WERI-Rb-1 (cell line): Measurements from ENCODE around the gene MKLN1.
"Not testable (repeated sequence)": the region's sequence is repeated elsewhere in the genome, so short reads cannot be mapped to it uniquely, and the experiment has no call there.

ENCODE experiments used
- DNase-seq: peaks from one replicate; pipeline ENCODE4 v3.0.0-alpha.2; 2020
- H3K27ac ChIP-seq: fragments of 250-450 bp; sonication (Bioruptor Pico); 2 replicates; pipeline ENCODE4 v1.5.1; 2020; ENCODE audit warnings: mild to moderate bottlenecking, moderate library complexity
- H3K27me3 ChIP-seq: fragments of 250-450 bp; sonication (Bioruptor Pico); 2 replicates; pipeline ENCODE4 v1.5.1; 2021; ENCODE audit warnings: mild to moderate bottlenecking, low read depth, moderate library complexity; ENCODE audit not compliant: insufficient read depth, severe bottlenecking
- H3K36me3 ChIP-seq: fragments of 250-450 bp; sonication (Bioruptor Pico); 2 replicates; pipeline ENCODE4 v1.5.1; 2020; ENCODE audit warnings: mild to moderate bottlenecking, moderate library complexity
- H3K4me3 ChIP-seq: 2 replicates; pipeline ENCODE4 v1.5.1; 2011; ENCODE audit warnings: low read depth, mild to moderate bottlenecking, control low read depth, low read length
- H3K9me3 ChIP-seq: fragments of 250-450 bp; sonication (Bioruptor Pico); 2 replicates; pipeline ENCODE4 v1.5.1; 2021; ENCODE audit warnings: mild to moderate bottlenecking, moderate library complexity; ENCODE audit not compliant: severe bottlenecking
- CTCF ChIP-seq: IDR thresholded peaks from 2 replicates; pipeline ENCODE4 v1.5.1; 2011; ENCODE audit warnings: low read depth, mild to moderate bottlenecking, control low read depth, inconsistent platforms, low read length

Gene MKLN1

GRCh38 chr7:131462059-131462458, 134.4 kb downstream of the MKLN1 start:
- peaks cover 23% of the 10 kb centered on the region for H3K36me3 ChIP-seq
- no peaks in the 10 kb centered on the region for H3K9me3 ChIP-seq
- no peaks in the 10 kb centered on the region for H3K27me3 ChIP-seq
- TF ChIP-seq CTCF, result no peak
- H3K4me3 ChIP-seq, result no peak overlapping the region
- DNase-seq, result no peak
- no peak overlapping the region for H3K27ac ChIP-seq

DNA sequence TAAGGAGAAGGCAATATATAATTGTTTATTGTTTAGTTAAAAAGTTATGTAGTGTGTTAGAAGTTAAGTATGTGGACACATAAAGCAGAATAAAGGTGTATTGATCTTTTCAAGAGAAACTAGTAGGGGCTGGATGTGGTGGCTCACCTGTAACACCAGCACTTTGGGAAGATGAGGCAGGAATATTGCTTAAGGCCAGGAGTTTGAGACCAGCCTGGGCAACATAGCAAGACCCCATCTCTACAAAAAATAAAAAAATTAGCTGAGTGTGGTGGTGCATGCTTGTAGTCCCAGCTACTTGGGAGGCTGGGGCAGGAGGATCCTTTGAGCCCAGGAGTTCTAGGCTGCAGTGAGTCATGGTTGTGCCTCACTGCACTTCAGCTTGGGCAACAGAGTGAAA, 135.0 kb downstream of the MKLN1 start:
- not testable (repeated sequence) for H3K4me3 ChIP-seq, H3K27ac ChIP-seq, DNase-seq, H3K9me3 ChIP-seq, H3K27me3 ChIP-seq
- H3K36me3 ChIP-seq, result peaks cover 23% of the 10 kb centered on the region

DNA sequence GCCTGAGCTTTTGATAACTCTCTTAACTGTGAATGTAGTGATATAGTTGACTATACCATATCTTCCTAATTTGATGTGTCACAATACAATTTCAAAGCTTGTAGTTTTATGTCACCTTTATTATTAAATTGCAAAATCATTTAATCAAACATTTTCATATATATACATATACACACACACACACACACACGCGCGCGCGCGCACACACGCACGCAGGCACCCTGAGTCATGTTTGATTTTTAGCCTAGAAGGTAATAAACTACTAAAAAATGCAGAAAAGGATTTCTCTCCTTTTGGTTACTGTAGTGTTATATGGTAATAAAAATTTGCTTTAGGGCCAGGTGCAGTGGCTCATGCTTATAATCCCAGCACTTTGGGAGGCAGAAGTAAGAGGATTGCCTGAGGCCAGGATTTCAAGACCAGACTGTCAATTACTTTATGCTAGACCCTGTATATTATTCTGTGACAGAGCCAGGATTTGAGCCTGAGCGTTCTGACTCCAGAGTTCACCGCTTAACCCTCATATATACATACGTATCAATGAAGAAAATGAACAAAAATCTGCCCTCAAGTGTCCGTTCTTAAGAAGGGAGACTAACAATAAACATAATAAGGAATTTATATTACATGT, 139.2 kb downstream of the MKLN1 start:
- Histone ChIP-seq H3K4me3 (no peak overlapping the region), H3K27me3 (no peaks in the 10 kb centered on the region), H3K27ac (peak overlapping the region; percentile 63), H3K36me3 (peaks cover 41% of the 10 kb centered on the region), H3K9me3 (no peaks in the 10 kb centered on the region)
- TF ChIP-seq CTCF, result no peak
- peak; percentile 56 for DNase-seq

GRCh38 chr7:131467788-131468187, 140.1 kb downstream of the MKLN1 start:
- TF ChIP-seq CTCF, result no peak
- Histone ChIP-seq H3K9me3 (no peaks in the 10 kb centered on the region), H3K27me3 (no peaks in the 10 kb centered on the region), H3K4me3 (no peak overlapping the region), H3K36me3 (peaks cover 41% of the 10 kb centered on the region), H3K27ac (peak overlapping the region; percentile 63)
- DNase-seq, result no peak

- H3K36me3 ChIP-seq, result peaks cover 35% of the 10 kb centered on the region
- no peak for DNase-seq
- H3K4me3 ChIP-seq, result no peak overlapping the region
- no peaks in the 10 kb centered on the region for H3K9me3 ChIP-seq
- H3K27me3 ChIP-seq, result no peaks in the 10 kb centered on the region
- no peak overlapping the region for H3K27ac ChIP-seq
- TF ChIP-seq CTCF, result no peak
Observed at GRCh38 chr7:131471250-131472004, 143.8 kb downstream of the MKLN1 start.

DNA sequence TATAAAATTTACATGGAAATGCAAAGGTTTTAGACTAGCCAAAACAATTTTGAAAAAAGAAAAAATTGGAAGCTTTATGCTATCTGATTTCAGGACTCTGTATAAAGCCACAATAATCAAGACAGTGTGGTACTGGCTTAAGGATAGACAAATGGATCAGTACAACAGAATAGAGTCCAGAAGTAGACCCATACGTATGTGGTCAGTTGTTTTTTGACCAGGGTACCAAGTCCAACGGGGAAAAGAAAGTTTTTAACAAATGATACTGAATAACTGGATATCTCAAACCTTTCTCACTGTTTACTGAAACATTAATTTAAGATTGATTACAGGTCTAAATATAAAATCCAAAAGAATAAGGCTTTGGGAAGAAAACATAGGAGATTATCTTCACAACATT, 149.1 kb downstream of the MKLN1 start:
- Histone ChIP-seq H3K27me3 (no peaks in the 10 kb centered on the region), H3K36me3 (peaks cover 12% of the 10 kb centered on the region), H3K4me3 (no peak overlapping the region), H3K27ac (no peak overlapping the region), H3K9me3 (no peaks in the 10 kb centered on the region)
- TF ChIP-seq CTCF, result no peak
- DNase-seq, result no peak
